ENCODE measurements around the gene ADRB1.

DNA sequence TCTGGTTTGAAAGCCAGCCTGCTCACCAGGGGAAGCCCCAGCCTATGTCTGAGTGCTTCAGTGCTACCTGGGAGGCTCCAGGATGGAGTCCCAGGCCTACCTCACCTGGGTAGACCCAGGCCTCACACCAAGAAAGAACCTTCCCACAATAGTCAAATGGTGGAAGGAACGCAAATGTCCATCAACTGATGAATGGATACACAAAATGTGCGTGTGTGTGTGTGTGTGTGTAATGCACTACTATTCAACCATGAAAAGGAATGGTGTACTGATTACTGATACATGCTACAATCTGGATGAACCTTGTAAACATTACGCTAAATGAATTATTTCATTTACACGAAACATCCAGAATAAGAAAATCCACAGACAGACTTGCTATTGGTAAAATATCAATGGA, 15.2 kb upstream of the ADRB1 start:
- TF ChIP-seq, protein P1, sequence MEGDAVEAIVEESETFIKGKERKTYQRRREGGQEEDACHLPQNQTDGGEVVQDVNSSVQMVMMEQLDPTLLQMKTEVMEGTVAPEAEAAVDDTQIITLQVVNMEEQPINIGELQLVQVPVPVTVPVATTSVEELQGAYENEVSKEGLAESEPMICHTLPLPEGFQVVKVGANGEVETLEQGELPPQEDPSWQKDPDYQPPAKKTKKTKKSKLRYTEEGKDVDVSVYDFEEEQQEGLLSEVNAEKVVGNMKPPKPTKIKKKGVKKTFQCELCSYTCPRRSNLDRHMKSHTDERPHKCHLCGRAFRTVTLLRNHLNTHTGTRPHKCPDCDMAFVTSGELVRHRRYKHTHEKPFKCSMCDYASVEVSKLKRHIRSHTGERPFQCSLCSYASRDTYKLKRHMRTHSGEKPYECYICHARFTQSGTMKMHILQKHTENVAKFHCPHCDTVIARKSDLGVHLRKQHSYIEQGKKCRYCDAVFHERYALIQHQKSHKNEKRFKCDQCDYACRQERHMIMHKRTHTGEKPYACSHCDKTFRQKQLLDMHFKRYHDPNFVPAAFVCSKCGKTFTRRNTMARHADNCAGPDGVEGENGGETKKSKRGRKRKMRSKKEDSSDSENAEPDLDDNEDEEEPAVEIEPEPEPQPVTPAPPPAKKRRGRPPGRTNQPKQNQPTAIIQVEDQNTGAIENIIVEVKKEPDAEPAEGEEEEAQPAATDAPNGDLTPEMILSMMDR (IDR thresholded peaks at IDR 0.05; ENCODE audit: low read depth, low read length, poor library complexity, severe bottlenecking) = no peak
- no peak for TF ChIP-seq EZH2phosphoT487 (IDR thresholded peaks at IDR 0.05; ENCODE audit: borderline replicate concordance, low read length)

Data from DOHH2 (cell line).